GM21390 (cell line): Measurements from ENCODE around the gene CDC42BPA.
"Not testable (repeated sequence)": the region's sequence is repeated elsewhere in the genome, so short reads cannot be mapped to it uniquely, and the experiment has no call there.

Experiments
- ATAC-seq: cut with Tn5 transposase; IDR thresholded peaks from one replicate; pipeline ENCODE4 v1.9.1; 2021; ENCODE audit not compliant: unreplicated experiment

The CDC42BPA gene

DNA sequence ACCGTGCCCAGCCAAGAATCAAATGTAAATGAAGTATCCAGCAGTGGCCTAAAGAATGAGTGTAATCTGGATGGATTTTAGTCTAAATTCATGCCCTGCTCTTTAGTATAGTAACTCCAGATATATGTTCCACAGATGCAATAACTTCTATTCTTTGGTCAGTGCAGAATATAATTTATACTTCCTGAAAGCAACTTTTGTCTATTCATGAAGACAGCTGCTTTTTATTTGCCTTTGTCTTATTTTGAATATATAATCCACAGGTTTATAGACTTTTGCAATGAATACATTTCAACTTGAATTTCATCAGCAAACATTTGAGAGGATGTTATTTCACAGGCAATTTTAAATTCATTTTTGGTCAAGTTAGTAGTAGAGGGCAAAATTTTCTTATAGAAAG lies 54.4 kb downstream of the CDC42BPA start:
- no peak for ATAC-seq

DNA sequence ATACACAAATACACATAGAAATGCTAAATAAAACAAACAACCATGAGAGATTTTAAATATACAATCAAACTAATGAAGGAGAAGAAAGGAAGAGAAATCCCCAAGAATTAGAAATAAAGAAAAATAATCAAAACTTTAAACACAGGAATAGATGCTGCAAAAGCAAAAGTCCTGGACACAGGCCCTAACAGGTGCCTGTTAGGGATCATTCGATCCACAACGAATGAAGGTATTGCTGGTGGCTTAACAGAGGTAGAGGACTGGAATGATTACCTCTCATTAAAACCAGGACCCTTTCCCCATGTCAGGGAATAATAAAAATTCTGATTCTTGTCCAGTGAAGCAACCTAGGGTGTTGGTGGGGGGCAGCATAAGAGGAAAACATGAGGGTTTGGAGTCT lies 56.8 kb downstream of the CDC42BPA start:
- no peak for ATAC-seq

DNA sequence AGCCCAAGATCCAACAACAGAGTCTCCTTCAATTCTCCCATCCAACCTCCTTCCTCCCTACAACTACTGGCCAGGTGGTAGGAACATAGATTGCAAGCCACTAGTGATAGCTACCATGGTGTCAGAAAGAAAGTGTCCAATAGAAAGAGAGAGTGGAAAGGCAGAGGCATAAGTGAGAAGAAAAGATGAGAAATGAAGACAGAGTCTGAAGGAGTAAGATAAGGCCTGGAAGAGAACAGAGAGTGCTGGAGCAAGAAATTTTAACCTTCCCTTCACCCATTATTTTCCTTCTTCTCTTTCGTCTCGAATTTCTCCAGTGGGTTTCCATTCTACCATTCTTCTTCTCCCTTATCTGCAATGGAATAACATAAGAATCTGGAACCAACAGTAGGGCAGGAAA lies 57.9 kb downstream of the CDC42BPA start:
- no peak for ATAC-seq

DNA sequence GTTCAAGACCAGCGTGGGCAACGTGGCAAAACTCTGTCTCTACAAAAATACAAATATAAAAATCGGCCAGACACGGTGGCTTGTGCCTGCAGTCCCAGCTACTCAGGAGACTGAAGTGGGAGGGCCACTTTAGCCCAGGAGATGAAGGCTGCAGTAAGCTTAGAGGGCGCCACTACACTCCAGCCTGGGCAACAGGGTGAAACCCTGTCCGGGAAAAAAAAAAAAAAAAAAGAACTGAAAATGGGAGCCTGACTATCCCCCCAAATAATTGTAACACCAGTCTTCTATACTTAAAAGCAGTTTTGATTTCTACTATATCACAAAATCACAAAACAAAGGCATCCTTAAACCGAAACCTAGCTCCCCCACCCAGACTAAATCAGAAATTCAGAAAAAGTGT lies 60.3 kb downstream of the CDC42BPA start:
- ATAC-seq, result no peak

DNA sequence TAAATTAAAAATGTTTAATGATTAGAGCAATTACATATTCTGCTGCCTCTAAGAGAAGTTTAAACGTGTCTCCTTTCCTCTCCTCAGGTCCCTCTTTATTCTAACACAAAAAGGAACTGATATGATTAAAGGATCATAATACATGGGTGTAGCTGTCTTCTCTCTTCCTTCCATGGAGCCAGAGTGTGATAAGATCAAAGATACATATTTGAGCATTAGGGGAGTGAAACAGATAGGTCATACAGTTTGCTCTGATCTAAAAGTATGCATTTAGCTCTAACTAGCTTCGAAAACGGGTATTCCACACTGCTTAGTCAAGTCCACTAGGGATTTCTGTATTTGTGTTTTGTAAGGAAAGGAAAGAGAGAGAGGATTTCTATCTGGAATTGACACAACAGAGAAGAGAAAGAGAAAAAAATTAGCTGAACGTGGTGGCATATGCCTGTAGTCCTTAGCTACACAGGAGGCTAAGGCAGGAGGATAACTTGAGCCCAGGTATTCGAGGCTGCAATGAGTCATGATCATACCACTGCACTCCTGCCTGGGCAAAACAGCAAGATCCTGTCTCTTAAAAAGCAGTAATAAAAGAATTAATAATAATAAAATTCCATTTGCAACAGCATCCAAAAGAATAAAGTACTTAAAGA lies 63.1 kb downstream of the CDC42BPA start:
- ATAC-seq, result no peak

DNA sequence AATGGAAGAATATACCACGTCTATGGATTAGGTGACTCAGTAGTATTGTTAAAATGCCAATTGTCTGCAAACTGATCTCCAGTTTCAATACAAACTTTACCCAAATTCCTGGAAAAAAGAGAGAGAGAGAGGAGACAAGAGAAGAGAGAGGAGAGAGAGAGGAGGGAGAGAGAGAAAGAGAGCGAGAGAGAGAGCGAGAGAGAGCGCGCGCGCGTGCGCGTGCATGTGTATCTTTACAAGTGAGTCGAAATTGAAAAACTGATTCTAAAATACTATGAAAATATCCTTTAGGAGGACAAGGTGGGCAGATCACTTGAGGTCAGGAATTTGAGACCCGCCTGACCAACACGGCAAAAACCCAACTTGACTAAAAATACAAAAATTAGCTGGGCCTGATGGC lies 65.2 kb downstream of the CDC42BPA start:
- no peak for ATAC-seq

DNA sequence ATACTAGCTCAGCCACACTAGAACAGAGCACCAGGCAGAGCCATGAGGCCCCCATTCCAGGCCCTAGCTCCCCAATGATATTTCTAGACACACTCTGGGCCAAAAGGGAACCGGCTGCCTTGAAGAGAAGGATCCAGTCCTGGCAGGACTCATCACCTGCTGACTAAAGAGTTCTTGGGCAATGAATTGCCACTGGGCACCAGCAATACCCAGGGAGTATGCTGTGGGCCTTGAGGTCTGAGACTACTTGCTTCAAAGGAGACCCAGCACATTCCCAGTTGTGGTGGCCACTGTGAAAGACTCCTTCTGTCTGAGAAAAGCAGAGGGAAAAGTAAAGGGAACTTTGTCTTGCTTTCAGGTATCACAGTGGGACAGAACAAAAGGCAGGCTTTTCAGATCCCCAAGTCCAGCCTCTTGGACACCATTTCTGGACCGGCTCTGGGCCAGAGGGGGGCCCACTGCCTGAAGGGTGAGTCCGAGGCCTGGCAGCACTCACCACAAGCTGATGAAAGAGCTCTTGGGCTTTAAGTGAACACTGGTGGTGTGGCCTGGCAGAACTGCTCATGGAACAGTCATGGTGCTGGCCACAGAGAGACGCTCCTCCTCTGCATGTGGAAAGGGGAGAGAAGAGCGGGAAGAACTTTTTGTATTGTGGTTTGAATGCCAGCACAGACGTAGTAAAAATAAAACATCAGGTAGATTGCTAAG lies 72.5 kb downstream of the CDC42BPA start:
- no peak for ATAC-seq

DNA sequence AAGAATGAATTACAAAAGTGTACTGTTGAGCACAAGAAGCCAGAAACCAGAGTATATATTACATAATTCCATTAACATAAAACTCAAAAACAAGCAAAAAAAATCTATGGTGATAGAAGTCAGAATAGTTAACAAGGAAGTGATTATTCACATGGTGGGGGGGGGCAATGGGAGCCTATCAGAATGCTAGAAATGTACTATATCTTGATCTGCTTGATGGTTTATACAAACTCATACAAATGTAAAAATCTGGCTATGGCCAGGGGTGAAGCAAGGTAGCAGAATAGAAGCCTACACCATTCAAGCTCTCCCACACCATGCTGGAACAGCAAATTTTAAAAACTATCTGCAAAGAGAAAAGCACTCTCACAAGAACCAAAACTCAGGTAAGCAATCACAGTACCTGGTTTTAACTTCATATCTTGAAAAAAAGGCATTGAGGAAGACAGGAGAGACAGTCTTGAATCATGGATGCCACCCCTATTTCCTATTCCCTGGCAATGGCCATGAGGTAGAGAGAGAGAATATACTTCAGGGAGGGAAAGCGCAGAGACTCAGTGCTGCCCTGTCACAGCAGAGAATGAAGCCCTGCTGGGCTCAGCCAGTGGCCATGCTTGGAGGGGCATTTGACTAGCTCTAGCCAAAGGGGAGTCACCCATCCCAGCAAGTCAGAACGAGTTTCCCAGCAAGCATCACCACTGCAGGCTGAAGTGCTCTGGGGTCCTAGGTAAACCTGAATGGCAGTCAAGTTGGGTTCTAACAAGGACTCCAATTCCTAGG lies 73.8 kb downstream of the CDC42BPA start:
- ATAC-seq, result no peak

DNA sequence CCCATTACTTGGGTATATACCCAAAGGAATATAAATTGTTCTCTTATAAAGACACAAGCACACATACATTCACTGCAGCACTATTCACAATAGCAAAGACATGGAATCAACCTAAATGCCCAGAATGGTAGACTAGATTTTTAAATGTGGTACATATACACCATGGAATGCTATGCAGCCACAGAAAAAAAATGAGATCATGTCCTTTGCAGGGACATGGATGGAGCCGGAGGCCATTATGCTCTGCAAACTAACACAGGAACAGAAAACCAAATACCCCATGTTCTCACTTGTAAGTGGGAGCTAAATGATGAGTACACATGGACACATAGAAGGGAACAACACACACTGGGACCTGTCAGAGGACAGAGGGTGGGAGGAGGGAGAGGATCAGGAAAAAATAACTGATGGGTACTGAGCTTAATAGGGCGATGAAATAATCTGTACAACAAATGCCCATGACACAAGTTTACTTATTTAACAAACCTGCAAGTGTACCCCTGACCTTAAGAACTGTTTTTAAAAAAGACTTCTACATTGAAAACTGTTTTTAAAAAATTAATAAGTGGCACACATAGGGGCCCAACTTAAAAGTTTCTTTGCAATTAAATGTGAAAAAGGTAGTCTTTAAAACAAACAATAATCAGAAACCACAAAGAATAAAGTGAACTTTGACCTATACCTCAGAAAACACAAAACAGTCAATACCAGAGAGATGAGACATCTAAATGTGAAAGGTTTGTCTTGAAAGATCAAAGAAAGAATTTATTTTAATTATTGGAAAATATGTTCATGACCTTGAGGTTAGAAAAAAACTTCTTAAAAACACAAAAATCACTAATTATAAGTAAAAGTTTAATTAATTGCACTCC lies 75.2 kb downstream of the CDC42BPA start:
- ATAC-seq, result no peak

DNA sequence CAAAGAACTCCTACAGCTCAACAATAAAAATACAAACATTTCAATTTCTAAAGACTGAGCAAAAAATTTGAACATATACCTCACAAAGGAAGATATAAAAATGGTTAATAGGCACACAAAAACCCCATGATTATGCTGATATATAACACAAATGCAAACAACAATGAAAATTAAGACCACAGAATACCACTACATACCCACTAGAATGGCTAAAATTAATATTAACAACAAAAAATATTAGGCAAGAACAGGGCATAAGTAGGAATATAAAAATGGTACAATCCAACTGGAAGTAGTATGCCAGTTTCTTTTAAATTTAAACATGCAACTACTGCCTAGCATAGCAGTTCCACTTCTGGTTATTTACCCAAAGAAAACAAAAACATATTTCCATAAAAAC lies 77.3 kb downstream of the CDC42BPA start:
- ATAC-seq, result no peak

DNA sequence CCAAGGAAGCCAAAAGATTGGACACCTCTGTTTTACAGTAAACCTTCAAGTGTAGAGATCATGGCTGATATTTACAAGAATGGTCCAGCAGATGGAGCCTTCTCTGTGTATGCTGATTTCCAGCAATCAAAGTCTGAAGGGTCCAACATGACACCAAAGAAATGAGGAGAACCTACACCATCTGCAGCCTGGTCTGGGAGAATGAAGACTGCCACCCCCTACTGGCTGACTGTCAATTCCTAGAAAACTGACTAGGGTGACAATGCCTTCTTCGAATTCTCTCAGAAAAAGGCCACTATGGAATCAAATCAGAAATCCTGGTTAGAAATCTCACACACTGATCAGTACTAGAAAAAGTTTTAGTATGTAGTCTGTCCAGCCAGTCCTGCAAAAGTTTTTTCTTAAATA lies 83.3 kb downstream of the CDC42BPA start:
- ATAC-seq, result no peak

DNA sequence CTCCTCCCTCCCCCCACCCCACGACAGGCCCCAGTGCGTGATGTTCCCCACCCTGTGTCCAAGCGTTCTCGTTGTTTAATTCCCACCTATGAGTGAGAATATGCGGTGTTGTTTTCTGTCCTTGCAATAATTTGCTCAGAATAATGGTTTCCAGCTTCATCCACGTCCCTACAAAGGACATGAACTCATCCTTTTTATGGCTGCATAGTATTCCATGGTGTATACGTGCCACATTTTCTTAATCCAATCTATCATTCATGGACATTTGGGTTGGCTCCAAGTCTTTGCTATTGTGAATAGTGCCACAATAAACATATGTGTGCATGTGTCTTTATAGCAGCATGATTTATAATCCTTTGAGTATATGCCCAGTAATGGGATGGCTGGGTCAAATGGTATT lies 87.2 kb downstream of the CDC42BPA start:
- ATAC-seq, result not testable (repeated sequence)

DNA sequence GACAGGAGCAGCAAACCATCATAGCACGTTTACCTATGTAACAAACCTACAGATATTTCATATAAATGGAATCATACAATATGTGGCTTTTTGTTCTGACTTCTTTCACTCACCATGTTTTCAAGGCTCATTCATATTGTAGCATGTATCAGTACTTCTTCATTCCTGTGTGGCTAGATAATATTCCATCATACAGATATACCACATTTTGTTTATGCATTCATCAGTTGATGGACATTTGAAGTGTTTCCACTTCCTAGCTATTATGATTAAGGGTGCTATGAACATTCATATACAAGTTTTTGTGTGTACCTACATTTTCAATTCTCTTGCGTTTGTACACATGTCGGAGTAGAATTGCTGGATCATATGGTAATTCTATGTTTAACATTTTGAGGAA lies 90.1 kb downstream of the CDC42BPA start:
- no peak for ATAC-seq

DNA sequence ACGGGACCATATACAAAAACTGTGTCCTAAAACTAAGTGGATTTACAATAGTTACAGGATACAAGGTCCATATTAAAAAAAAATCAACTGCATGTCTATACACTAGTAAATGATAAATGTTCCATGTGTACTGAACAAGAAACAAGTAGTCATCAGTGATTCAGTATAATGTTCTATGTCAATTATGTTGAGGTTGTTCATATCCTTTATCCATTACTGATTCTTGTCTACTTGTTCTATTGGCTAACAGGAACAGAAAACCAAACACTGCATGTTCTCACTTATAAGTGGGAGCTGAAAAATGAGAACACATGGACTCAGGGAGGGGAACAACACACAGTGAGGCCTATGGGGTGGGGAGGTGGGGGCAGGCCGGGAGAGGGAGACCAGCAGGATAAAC lies 90.5 kb downstream of the CDC42BPA start:
- ATAC-seq, result no peak

DNA sequence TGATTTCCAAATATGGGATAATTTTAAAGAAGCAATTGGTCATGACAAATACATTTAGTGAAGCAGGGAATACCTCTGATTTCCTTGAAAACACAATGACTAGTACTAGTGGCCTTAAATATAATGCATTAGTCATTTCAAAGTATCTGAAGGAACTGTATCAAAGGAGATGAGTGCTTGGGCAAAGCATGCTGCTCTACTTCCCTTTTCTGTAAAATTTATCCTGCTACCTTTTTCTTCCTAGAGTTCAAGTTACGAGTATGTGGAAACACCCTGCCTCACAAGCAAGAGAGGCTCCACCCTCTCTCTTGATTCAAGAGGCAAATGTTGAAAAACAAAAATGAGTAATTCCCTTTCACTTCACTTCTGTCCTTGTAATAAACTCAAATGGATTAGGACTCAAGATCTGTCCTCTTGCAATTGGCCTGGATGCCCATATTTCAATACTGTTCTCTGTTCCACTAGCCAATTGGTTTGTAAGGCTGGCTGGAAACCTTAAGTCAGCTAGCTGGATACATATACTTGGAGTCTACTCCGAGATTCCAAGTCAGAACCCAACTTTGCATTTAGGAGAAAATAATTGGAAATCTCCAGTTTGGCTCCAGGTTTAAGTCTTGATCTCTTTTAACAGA lies 92.5 kb downstream of the CDC42BPA start:
- no peak for ATAC-seq

DNA sequence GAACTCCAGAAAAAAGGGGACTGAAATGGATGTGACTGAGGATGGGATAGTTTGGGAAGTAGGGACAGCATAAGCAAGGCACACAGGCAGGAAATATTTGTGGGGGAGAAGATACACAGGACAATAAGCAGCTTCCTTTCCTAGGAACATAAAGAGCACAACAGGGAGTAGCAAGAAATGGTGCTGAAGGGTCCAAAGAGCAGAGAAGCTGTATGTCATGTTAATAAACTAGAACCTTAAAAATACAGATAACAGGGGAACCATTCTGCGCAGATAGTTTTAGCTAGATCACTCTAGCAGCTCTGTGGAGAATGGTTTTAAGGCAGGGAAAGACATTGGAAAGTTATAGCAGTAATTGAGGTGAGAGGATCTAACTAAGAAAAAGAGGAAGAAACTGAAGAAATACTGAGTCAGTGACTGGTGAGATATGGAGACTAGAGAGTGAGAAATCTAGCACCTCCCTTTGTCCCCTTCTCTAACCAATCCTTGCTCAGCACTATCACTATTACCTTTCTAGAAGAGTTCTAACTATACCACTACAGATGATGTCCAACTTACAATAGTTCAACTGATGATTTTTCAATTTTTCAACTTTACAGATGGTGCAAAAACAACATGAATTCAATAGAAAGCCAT lies 95.0 kb downstream of the CDC42BPA start:
- ATAC-seq, result no peak

DNA sequence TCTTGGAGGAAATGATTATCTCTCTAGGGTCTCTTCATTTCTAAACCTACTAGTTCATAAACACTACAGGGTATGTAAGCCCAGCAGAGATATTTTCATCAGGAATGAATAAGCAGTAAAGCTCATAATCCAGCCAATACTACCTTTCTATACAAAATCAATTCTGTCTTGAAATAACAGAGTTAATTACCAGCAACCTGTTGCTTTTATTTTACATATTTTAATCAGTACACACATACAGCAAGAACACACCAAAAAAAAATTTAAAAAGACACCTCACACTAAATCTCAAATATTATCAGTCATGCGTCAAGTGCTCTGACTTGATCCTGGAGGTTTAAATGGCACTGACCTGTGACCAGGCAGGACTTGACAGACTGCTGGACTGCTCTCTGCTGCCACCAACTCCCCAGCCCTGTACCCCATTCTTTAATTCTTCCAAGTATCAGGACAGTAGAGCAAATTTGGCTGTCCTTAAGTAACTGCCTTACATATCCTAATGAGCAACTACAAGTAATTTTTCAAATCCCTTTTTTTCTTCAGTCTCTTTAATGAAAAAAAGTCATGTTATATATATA lies 98.5 kb downstream of the CDC42BPA start:
- no peak for ATAC-seq

DNA sequence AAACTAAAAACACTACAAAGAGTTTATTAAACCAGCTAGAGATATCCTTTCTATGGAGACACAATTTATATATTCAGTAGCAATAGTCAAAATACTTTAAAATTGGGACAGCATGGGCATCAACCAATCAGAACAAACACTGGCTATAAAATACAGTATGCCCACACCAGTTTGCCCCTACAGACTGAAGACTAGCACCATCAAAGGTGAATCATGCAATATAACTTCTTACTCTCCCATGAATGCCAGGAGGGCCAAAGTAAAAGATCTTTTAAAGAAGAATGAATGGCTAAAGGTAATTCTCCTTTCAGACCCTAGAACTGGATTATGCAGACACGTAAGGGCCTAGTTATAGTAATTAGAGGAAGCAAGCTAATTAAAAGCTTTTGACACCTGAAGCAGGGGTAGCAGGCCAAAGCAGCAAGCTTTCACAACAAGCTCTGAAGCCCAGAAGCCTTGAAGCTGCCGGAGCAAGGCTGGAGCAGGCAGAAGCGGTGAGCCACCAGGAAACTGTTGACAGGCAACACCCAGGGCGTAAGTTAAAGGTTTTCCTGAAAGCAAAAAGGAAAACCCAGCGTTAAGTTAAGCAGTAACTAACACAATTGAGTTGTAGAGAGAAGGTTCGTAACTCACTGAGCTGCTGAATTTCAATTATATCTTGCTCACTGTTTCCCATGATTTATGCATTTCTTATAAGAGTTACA lies 99.3 kb downstream of the CDC42BPA start:
- ATAC-seq, result no peak

DNA sequence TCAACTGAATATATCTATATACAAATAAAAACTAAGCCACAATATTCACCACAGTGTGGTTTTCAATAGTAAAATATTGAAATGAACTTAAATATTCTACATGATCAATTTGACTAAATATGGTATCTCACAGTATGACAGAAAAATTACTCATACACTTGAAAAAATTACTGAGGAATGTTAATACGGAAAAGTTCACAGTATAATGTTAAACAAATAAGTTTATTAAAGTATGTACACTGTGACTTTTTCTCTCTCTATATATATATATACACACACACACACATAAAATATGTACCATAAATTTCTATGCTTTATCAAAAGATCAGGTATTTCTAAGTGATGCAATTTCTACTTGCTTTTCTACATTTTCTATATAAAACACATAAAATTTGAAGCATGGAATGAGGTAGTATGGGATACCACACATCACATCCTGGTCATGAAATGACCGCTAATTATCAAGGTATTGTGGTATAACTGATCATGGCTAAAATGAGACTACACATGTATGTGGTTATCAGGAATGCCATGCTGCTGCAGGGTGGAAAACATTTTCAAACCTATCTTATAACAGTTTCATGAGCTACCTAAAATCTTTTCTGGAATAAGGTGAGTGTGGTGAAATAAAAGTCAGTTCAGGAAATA lies 102.3 kb downstream of the CDC42BPA start:
- no peak for ATAC-seq
